ENCODE data around the gene PAX7. TPM values are rescaled to one million over a fixed set of nuclear protein-coding genes. Genes with fewer than 3 reads are reported as not detected.

Gene PAX7
- total RNA-seq, 5 donors from 2014 or later (not counting 1 experiment from before 2014, with no cell fraction given) = not detected

GRCh38 chr1:18640228-18641004, 9.8 kb downstream of the PAX7 start:
- ChIA-PET CTCF (no interaction called here), POLR2A (interaction anchor here in 1 of 2 donors (0.8 kb wide), 1 partner anchor 50 kb away, joined by 8 read pairs; no protein-coding TSS in a partner anchor)
- Mint-ChIP-seq H3K36me3 (no peaks in the 10 kb centered on the region), H3K4me1 (peaks cover 58 to 86% (median 58%) of the 10 kb centered on the region in 3 donors), H3K4me3 (peak overlapping the region in 1 of 3 donors; percentile 15), H3K9me3 (no peaks in the 10 kb centered on the region), H3K27me3 (peaks cover 87 to 91% of the 10 kb centered on the region in 2 donors), H3K27ac (peak overlapping the region in 1 of 2 donors; percentile 17)
- DNase-seq (no peak), ATAC-seq (replicated peaks in 1 of 4) (no peak)
- 0% methylated on average over 3 of the region's 43 CpGs for WGBS (ENCODE audit: insufficient coverage)
- no peaks in the 10 kb centered on the region for H3K9me3 ChIP-seq
- no peaks in the 10 kb centered on the region for H3K36me3 ChIP-seq (ENCODE audit: control insufficient read depth in 2 of 2, extremely low read depth in 1 of 2, insufficient read depth in 1 of 2, low read length in 1 of 2)
- no peak overlapping the region for H3K27ac ChIP-seq (ENCODE audit: low read length)
- H3K27me3 ChIP-seq (replicated peaks in 1 of 2; ENCODE audit: control insufficient read depth in 2 of 2, extremely low read depth in 1 of 2, insufficient read depth in 2 of 2, low read length in 1 of 2) = peaks cover 32 to 94% of the 10 kb centered on the region in 2 experiments
- peaks cover 22 to 58% of the 10 kb centered on the region in 2 experiments for H3K4me1 ChIP-seq (ENCODE audit: control insufficient read depth in 1 of 2, extremely low read depth in 1 of 2, insufficient read depth in 2 of 2, low read length in 2 of 2)
- H3K4me3 ChIP-seq (ENCODE audit: control insufficient read depth in 1 of 2, extremely low read depth in 1 of 2, low read length in 1 of 2) = no peak overlapping the region

DNA sequence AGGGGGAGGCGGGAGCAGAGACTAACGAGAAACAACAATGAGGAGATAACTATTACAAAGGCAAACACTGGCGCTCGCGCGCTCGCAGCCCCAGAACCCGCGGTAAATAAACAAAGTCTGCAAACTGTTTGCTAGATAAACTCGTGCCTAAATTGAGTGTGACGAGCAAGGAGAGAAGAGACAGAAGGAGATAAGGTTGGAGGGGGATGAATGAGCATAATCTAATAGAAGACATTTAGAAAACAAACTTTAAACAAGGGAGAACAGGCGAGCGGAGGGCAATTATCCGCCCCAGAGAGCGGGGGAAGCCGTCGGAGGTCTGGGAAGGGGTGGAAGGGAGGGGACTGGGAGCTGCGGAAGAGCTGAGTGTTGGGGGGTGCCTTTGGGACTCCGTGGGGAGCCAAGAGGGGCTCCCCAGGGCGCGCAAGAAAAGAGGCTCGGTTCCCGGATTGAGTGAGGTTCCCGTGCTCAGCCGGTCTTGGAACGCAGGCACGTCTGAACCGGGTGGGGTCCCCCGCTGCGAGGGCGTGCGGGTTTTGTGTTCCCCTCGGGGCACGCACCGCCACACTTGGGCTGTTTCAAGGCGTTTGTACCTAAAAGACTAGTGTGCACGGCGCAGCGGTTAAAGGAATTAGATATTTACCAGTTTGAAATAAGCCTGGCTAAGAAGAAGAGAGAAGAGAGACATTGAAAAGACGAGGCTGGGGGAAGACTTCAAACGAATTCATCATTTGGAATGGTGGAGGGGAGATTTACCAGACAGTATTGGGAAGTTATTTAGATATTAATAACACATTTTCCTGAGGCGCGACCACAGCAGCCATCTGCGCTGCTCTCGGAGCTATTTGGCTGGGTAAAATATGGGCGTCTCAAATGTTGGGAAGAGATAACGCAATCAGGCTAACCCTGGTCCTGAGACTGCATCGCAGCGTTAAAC, 10.6 kb downstream of the PAX7 start:
- Mint-ChIP-seq H3K4me1 (peaks cover 59 to 86% (median 59%) of the 10 kb centered on the region in 3 donors), H3K9me3 (no peaks in the 10 kb centered on the region), H3K4me3 (peak overlapping the region in 1 of 3 donors; percentile 15), H3K27ac (peak overlapping the region in 1 of 2 donors; percentile 5), H3K36me3 (no peaks in the 10 kb centered on the region), H3K27me3 (peaks cover 78 to 91% of the 10 kb centered on the region in 2 donors)
- Histone ChIP-seq H3K9me3 (no peaks in the 10 kb centered on the region), H3K4me1 (ENCODE audit: control insufficient read depth in 1 of 2, extremely low read depth in 1 of 2, insufficient read depth in 2 of 2, low read length in 2 of 2) (peaks cover 31 to 60% of the 10 kb centered on the region in 2 experiments), H3K27ac (ENCODE audit: low read length) (no peak overlapping the region), H3K4me3 (ENCODE audit: control insufficient read depth in 1 of 2, extremely low read depth in 1 of 2, low read length in 1 of 2) (no peak overlapping the region), H3K27me3 (replicated peaks in 1 of 2; ENCODE audit: control insufficient read depth in 2 of 2, extremely low read depth in 1 of 2, insufficient read depth in 2 of 2, low read length in 1 of 2) (peaks cover 27 to 94% of the 10 kb centered on the region in 2 experiments), H3K36me3 (ENCODE audit: control insufficient read depth in 2 of 2, extremely low read depth in 1 of 2, insufficient read depth in 1 of 2, low read length in 1 of 2) (no peaks in the 10 kb centered on the region)
- DNase-seq = no peak
- ATAC-seq (replicated peaks in 1 of 4) = no peak
- ChIA-PET CTCF (no interaction called here), POLR2A (no interaction called here)
- 7% methylated on average over 27 of the region's 49 CpGs for WGBS (ENCODE audit: insufficient coverage)

GRCh38 chr1:18642278-18643095, 11.8 kb downstream of the PAX7 start:
- ChIA-PET CTCF (no interaction called here), POLR2A (no interaction called here)
- H3K4me1 Mint-ChIP-seq = peaks cover 53 to 78% (median 57%) of the 10 kb centered on the region in 3 donors

GRCh38 chr1:18643154-18644012, 12.7 kb downstream of the PAX7 start:
- POLR2A ChIA-PET = no interaction called here
- ATAC-seq (replicated peaks in 1 of 4) = peak in 2 of 4 experiments; percentile 16 to 55
- Histone ChIP-seq H3K27me3 (replicated peaks in 1 of 2; ENCODE audit: control insufficient read depth in 2 of 2, extremely low read depth in 1 of 2, insufficient read depth in 2 of 2, low read length in 1 of 2) (peaks cover 22 to 92% of the 10 kb centered on the region in 2 experiments), H3K36me3 (ENCODE audit: control insufficient read depth in 2 of 2, extremely low read depth in 1 of 2, insufficient read depth in 1 of 2, low read length in 1 of 2) (no peaks in the 10 kb centered on the region), H3K4me3 (ENCODE audit: control insufficient read depth in 1 of 2, extremely low read depth in 1 of 2, low read length in 1 of 2) (peak overlapping the region in 1 of 2 donors; percentile 71), H3K9me3 (no peaks in the 10 kb centered on the region), H3K27ac (ENCODE audit: low read length) (no peak overlapping the region), H3K4me1 (ENCODE audit: control insufficient read depth in 1 of 2, extremely low read depth in 1 of 2, insufficient read depth in 2 of 2, low read length in 2 of 2) (peaks cover 40 to 62% of the 10 kb centered on the region in 2 experiments)
- peak overlapping the region in 1 of 3 donors; percentile 79 for H3K4me3 Mint-ChIP-seq
- WGBS (ENCODE audit: insufficient coverage) = 4% methylated on average over 67 of the region's 73 CpGs
- no peaks in the 10 kb centered on the region for H3K36me3 Mint-ChIP-seq
- H3K27ac Mint-ChIP-seq = no peak overlapping the region
- H3K9me3 Mint-ChIP-seq = no peaks in the 10 kb centered on the region
- peaks cover 53 to 72% (median 59%) of the 10 kb centered on the region in 3 donors for H3K4me1 Mint-ChIP-seq
- CTCF ChIA-PET = interaction anchor here in 1 of 2 donors (0.5 kb wide), 1 partner anchor 32 kb away, joined by 3 read pairs; no protein-coding TSS in a partner anchor
- DNase-seq = peak in 1 of 35 experiments; percentile 33
- H3K27me3 Mint-ChIP-seq = peaks cover 65 to 82% of the 10 kb centered on the region in 2 donors

More at GRCh38 chr1:18642278-18643095, 11.8 kb downstream of the PAX7 start:
- H3K9me3 ChIP-seq = no peaks in the 10 kb centered on the region
- no peak for ATAC-seq (replicated peaks in 1 of 4)
- DNase-seq = no peak
- no peaks in the 10 kb centered on the region for H3K9me3 Mint-ChIP-seq
- H3K4me1 ChIP-seq (ENCODE audit: control insufficient read depth in 1 of 2, extremely low read depth in 1 of 2, insufficient read depth in 2 of 2, low read length in 2 of 2) = peaks cover 36 to 58% of the 10 kb centered on the region in 2 experiments
- no peaks in the 10 kb centered on the region for H3K36me3 Mint-ChIP-seq
- peak overlapping the region in 1 of 3 donors; percentile 79 for H3K4me3 Mint-ChIP-seq
- H3K27ac ChIP-seq (ENCODE audit: low read length) = no peak overlapping the region
- H3K27me3 ChIP-seq (replicated peaks in 1 of 2; ENCODE audit: control insufficient read depth in 2 of 2, extremely low read depth in 1 of 2, insufficient read depth in 2 of 2, low read length in 1 of 2) = peaks cover 25 to 92% of the 10 kb centered on the region in 2 experiments
- no peaks in the 10 kb centered on the region for H3K36me3 ChIP-seq (ENCODE audit: control insufficient read depth in 2 of 2, extremely low read depth in 1 of 2, insufficient read depth in 1 of 2, low read length in 1 of 2)
- H3K4me3 ChIP-seq (ENCODE audit: control insufficient read depth in 1 of 2, extremely low read depth in 1 of 2, low read length in 1 of 2) = no peak overlapping the region
- no peak overlapping the region for H3K27ac Mint-ChIP-seq
- peaks cover 68 to 81% of the 10 kb centered on the region in 2 donors for H3K27me3 Mint-ChIP-seq
- 9% methylated on average over 18 of the region's 22 CpGs for WGBS (ENCODE audit: insufficient coverage)

DNA sequence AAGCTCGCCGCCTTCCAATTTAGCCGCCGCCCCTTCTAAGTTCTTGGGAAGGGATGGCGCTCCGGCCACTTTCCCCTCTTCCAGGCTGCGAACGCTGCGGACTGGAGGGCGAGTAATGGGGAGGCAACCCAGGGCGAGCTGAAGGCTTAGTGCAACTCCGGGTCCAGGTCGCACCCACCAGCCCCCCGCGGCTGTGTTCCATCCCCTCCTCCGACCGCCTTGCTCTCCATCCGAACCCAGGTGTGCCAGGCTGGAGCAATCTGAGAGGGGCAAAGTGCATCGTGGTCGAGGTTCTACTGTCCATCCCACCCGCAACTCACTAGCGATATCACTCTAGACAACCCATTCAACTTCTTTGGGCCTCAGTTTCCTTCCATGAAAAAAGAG, 13.4 kb downstream of the PAX7 start:
- Histone ChIP-seq H3K36me3 (ENCODE audit: control insufficient read depth in 2 of 2, extremely low read depth in 1 of 2, insufficient read depth in 1 of 2, low read length in 1 of 2) (no peaks in the 10 kb centered on the region), H3K4me1 (ENCODE audit: control insufficient read depth in 1 of 2, extremely low read depth in 1 of 2, insufficient read depth in 2 of 2, low read length in 2 of 2) (peaks cover 40 to 62% of the 10 kb centered on the region in 2 experiments), H3K27me3 (replicated peaks in 1 of 2; ENCODE audit: control insufficient read depth in 2 of 2, extremely low read depth in 1 of 2, insufficient read depth in 2 of 2, low read length in 1 of 2) (peaks cover 19 to 93% of the 10 kb centered on the region in 2 experiments), H3K9me3 (no peaks in the 10 kb centered on the region), H3K27ac (ENCODE audit: low read length) (no peak overlapping the region), H3K4me3 (ENCODE audit: control insufficient read depth in 1 of 2, extremely low read depth in 1 of 2, low read length in 1 of 2) (peak overlapping the region in 1 of 2 donors; percentile 71)
- Mint-ChIP-seq H3K4me1 (peaks cover 53 to 72% (median 59%) of the 10 kb centered on the region in 3 donors), H3K27ac (no peak overlapping the region), H3K27me3 (peaks cover 65 to 82% of the 10 kb centered on the region in 2 donors), H3K9me3 (no peaks in the 10 kb centered on the region), H3K36me3 (no peaks in the 10 kb centered on the region), H3K4me3 (peak overlapping the region in 1 of 3 donors; percentile 79)
- ChIA-PET POLR2A (no interaction called here), CTCF (interaction anchor here in 1 of 2 donors (0.5 kb wide), 1 partner anchor 33 kb away, joined by 3 read pairs; no protein-coding TSS in a partner anchor)
- ATAC-seq (replicated peaks in 1 of 4) (no peak), DNase-seq (no peak)
- WGBS (ENCODE audit: insufficient coverage) = 3% methylated on average over 17 of the region's 22 CpGs

Data from T-cell (primary cell).